NCI-H82 treated with DMSO at 0.1 percent for 48 hours (cell line): Measurements from ENCODE around the gene CLDN4.
A peak's percentile ranks its signal among the peaks of the same experiment; 100 is the strongest.
"Not testable (repeated sequence)": the region's sequence is repeated elsewhere in the genome, so short reads cannot be mapped to it uniquely, and the experiment has no call there.

ENCODE experiments used
- DNase-seq: peaks from one replicate; lab custom pipeline; 2025; ENCODE audit not compliant: unreplicated experiment; lab: John Stamatoyannopoulos, UW

CLDN4 gene, protein sequence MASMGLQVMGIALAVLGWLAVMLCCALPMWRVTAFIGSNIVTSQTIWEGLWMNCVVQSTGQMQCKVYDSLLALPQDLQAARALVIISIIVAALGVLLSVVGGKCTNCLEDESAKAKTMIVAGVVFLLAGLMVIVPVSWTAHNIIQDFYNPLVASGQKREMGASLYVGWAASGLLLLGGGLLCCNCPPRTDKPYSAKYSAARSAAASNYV

DNA sequence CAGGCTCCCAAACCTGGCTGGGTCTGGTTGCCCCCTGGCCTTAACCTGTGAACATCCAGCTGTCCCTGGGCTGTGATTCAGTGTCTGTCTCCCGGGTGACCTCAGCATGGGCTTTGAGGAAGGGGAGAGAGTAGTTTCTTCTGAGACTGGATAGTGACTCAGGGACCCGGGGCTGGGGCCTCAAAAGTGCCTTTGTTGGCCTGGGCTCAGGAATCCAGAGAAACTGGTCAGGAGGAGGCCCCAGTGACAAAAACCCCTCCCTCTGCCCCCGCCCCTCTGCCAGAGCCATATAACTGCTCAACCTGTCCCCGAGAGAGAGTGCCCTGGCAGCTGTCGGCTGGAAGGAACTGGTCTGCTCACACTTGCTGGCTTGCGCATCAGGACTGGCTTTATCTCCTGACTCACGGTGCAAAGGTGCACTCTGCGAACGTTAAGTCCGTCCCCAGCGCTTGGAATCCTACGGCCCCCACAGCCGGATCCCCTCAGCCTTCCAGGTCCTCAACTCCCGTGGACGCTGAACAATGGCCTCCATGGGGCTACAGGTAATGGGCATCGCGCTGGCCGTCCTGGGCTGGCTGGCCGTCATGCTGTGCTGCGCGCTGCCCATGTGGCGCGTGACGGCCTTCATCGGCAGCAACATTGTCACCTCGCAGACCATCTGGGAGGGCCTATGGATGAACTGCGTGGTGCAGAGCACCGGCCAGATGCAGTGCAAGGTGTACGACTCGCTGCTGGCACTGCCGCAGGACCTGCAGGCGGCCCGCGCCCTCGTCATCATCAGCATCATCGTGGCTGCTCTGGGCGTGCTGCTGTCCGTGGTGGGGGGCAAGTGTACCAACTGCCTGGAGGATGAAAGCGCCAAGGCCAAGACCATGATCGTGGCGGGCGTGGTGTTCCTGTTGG, at the start of gene CLDN4:
TSS of gene CLDN4 (plus strand) at position 316 of the 903 bp plus-strand sequence. CDS start at position 522, 206 bp downstream.
- no peak for DNase-seq

GRCh38 chr7:73786588-73786987, 44.2 kb upstream of the CLDN4 start:
- DNase-seq, result no peak

DNA sequence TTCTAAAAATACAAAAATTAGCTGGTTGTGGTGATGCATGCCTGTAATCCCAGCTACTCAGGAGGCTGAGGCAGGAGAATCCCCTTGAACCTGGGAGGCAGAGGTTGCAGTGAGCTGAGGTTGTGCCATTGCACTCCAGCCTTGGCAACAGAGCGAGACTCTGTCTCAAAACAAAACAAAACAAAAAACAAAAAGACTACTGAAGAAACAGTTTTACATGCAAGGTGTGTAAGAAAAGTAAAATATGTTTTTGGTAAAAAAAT, 43.1 kb upstream of the CLDN4 start:
- DNase-seq, result not testable (repeated sequence)

DNA sequence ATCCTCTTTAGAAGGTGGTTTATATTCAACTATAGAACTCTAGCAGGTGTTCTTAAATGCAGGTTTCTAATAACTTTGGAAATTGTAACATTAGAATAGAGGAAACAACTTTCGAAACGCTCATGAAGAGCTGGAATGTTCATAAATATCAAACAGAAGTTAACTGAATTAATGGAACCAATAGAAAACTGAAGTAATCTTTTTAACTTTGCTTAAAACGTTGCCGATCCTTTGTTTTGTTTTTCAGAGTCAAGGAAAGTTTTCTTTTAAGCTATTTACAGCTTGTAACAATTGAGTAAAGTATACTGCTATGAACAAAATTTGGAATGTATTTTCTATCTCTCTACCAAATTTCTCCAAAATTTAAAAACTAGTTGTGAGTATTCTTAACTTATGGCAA, 41.7 kb upstream of the CLDN4 start:
- DNase-seq, result no peak

DNA sequence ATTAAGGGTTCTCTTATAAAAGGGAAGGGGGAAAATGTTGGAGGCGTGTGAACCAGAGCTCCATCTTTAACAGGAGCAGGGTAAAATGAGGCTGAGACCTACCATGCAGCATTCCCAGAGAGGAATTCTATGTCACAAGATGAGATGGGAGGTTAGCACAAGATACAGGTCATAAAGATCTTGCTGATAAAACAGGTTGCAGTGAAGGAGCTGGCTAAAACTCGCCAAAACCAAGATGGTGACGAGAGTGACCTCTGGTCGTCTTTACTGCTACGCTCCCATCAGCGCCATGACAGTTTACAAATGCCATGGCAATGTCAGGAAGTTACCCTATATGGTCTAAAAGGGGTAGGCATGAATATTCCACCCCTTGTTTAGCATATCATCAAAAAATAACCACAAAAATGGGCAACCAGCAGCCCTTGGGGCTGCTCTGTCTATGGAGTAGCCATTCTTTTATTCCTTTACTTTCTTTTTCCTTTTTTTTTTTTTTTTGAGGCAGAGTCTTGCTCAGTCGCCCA, 39.6 kb upstream of the CLDN4 start:
- DNase-seq, result not testable (repeated sequence)

GRCh38 chr7:73795188-73795587, 35.6 kb upstream of the CLDN4 start:
- not testable (repeated sequence) for DNase-seq

DNA sequence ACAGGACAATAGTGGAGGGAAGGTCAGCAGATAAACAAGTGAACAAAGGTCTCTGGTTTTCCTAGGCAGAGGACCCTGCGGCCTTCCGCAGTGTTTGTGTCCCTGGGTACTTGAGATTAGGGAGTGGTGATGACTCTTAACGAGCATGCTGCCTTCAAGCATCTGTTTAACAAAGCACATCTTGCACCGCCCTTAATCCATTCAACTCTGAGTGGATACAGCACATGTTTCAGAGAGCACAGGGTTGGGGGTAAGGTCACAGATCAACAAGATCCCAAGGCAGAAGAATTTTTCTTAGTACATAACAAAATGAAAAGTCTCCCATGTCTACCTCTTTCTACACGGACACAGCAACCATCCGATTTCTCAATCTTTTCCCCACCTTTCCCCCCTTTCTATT, 34.1 kb upstream of the CLDN4 start:
- DNase-seq, result not testable (repeated sequence)

- DNase-seq, result not testable (repeated sequence)
Measured at GRCh38 chr7:73797176-73797575, 33.6 kb upstream of the CLDN4 start.

DNA sequence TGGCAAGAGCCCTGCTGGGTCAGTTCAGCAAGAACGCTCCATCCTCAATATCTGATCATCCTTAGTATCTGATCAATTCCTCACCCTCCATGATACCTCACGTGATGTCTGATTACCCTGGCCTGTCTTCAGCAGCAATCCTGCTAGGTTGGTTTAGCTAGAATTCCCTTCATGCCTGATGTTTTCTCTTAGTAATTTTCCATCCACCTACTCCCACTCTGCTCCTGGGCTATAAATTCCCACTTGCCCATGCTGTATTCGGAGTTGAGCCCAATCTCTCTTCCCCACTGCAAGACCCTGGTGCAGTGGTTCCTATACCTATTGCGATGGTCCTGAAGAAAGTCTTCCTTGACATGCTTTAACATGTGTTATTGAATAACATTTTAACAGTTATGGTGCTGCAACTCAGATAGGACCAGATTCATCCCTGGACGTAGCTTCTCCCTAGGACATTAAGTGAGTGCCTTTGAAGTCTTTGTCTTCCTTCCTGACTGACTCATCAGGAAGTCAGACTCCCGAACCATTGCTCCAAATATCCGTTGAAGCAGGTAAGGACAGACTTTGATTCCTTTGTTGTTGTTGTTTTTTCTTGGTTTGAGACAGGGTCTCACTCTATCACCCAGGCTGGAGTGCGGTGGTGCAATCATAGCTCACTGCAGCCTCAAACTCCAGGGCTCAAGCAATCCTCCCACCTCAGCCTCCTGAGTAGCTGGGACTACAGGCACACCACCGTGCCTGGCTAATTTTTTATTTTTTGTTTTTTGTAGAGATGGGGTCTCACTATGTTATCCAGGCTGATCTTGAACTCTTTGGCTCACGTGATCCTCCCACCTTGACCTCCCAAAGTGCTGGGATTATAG, 31.3 kb upstream of the CLDN4 start:
- no peak for DNase-seq

GRCh38 chr7:73801577-73801976, 29.2 kb upstream of the CLDN4 start:
- DNase-seq, result no peak

GRCh38 chr7:73802459-73802858, 28.3 kb upstream of the CLDN4 start:
- no peak for DNase-seq

DNA sequence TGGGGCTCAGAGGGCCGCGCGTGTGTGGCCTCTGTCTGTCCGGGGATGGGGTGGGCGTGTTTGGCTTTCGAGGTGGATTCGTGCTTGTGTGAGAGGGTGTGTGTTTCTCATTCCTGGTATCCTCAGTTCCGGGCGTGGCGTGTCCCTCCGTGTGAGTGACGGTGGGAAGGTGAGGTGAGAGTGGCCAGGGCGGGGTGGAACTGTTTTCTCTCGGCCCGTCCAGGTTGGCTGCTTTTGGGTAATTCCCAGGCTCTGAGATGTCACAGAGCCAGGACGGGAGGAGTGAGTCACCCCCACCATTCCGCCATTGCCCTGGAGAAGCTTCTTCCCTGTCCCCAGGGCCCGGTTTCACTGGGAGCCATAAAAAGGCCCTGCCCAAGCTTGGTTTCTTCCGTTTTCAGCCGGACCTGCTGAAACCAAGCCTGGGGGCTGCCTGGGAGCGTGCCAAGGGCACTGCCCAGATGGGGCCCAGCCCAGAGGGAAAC, 21.3 kb upstream of the CLDN4 start:
- DNase-seq, result no peak

- no peak for DNase-seq
Measured at GRCh38 chr7:73810998-73811360, 19.8 kb upstream of the CLDN4 start.

DNA sequence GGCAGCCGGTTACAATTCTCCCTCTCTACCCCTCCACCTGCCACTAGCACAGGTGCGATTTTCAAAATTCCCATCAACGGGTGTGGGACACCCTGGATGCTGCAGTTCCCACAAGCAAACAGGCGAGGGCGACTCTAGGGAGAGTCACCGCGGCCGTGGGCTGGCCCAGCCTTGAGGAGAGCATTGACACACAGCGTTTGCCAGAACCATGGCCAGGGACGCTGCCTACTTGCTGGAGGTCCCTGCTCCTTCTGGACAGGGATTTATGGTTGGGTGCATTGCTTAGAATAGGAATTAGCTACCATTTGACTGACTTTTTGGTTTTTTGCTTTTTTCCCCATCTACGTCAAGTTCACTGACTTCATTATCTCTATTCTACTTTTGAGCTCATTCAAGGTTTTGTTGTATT, 19.0 kb upstream of the CLDN4 start:
- DNase-seq, result no peak

- DNase-seq, result no peak
Measured at GRCh38 chr7:73812996-73813395, 17.8 kb upstream of the CLDN4 start.

- DNase-seq, result no peak
Measured at GRCh38 chr7:73815436-73815835, 15.4 kb upstream of the CLDN4 start.

- DNase-seq, result no peak
Measured at GRCh38 chr7:73817121-73817520, 13.7 kb upstream of the CLDN4 start.

GRCh38 chr7:73820013-73820412, 10.8 kb upstream of the CLDN4 start:
- no peak for DNase-seq

GRCh38 chr7:73821597-73822285, 9.1 kb upstream of the CLDN4 start:
- DNase-seq, result not testable (repeated sequence)

GRCh38 chr7:73822319-73823173, 8.2 kb upstream of the CLDN4 start:
- DNase-seq, result peak; percentile 35
